HCT116 (cell line): Measurements from ENCODE around the gene PRM1.

Source experiments
- CBX3 ChIP-seq: IDR thresholded peaks from 2 replicates; pipeline ENCODE4 v1.6.1; 2012; ENCODE audit warnings: low read depth
- CTCF ChIP-seq, 3 experiments: fragments of 200-600 bp in 1 of 3; sonication (generic) in 1 of 3; IDR thresholded peaks in 2 of 3; conservative IDR thresholded peaks in 1 of 3; 2 replicates each; pipeline ENCODE4 v1.5.1; 2012 to 2017; ENCODE audit warnings: low read depth in 2 of 3, low read length in 2 of 3, antibody characterized with exemption in 1 of 3, borderline replicate concordance in 1 of 3, control low read depth in 1 of 3, mild to moderate bottlenecking in 1 of 3, mixed read lengths in 1 of 3, mixed run types in 1 of 3, moderate library complexity in 1 of 3; ENCODE audit not compliant: insufficient read depth in 1 of 3
- EZH2 ChIP-seq: fragments of 200-600 bp; sonication (generic); IDR thresholded peaks from 2 replicates; pipeline ENCODE4 v1.6.1; 2017; ENCODE audit warnings: antibody characterized with exemption, mixed run types
- ZNF274 ChIP-seq: fragments of 200-500 bp; sonication (Bioruptor generic); IDR thresholded peaks from 2 replicates; pipeline ENCODE4 v1.6.1; 2014; ENCODE audit warnings: mild to moderate bottlenecking, low read depth, low read length, inconsistent platforms

- TF ChIP-seq CBX3 (no peak), EZH2 (no peak), CTCF (IDR thresholded peaks at IDR 0.05 in 2 of 3, conservative IDR thresholded peaks at IDR 0.05 in 1 of 3; ENCODE audit: borderline replicate concordance in 1 of 3, insufficient read depth in 1 of 3, low read depth in 2 of 3, low read length in 2 of 3) (no peak), ZNF274 (no peak)
These were observed 38.5 kb upstream of the PRM1 start for GRCh38 chr16:11319529-11320146.
